UCSD-AML1 (cell line): ENCODE results near the gene BAZ1B.
"Not testable (repeated sequence)": the region's sequence is repeated elsewhere in the genome, so short reads cannot be mapped to it uniquely, and the experiment has no call there.

Source experiments
- DNase-seq: peaks from one replicate; lab custom pipeline; 2025; ENCODE audit not compliant: unreplicated experiment; lab: John Stamatoyannopoulos, UW

BAZ1B gene

GRCh38 chr7:73544678-73545077 is 22.6 kb upstream of the BAZ1B start:
- no peak for DNase-seq

- no peak for DNase-seq
These were observed 19.6 kb upstream of the BAZ1B start for GRCh38 chr7:73541722-73542121.

GRCh38 chr7:73539709-73540108 is 17.6 kb upstream of the BAZ1B start:
- no peak for DNase-seq

GRCh38 chr7:73538510-73538909 is 16.4 kb upstream of the BAZ1B start:
- DNase-seq, result not testable (repeated sequence)

- no peak for DNase-seq
These were observed 15.0 kb upstream of the BAZ1B start for GRCh38 chr7:73537051-73537450.

GRCh38 chr7:73536479-73536878 is 14.4 kb upstream of the BAZ1B start:
- no peak for DNase-seq

- DNase-seq, result not testable (repeated sequence)
These were observed 13.8 kb upstream of the BAZ1B start for GRCh38 chr7:73535918-73536317.

GRCh38 chr7:73533742-73534141 is 11.6 kb upstream of the BAZ1B start:
- no peak for DNase-seq

GRCh38 chr7:73532224-73532623 is 10.1 kb upstream of the BAZ1B start:
- no peak for DNase-seq

- DNase-seq, result no peak
These were observed 8.7 kb upstream of the BAZ1B start for GRCh38 chr7:73530800-73531199.

GRCh38 chr7:73526896-73527821 is 5.1 kb upstream of the BAZ1B start:
- peak; percentile 16 for DNase-seq

GRCh38 chr7:73526158-73526494 is 4.0 kb upstream of the BAZ1B start:
- DNase-seq, result not testable (repeated sequence)

GRCh38 chr7:73521636-73522104 is 423 bp downstream of the BAZ1B start:
- DNase-seq, result no peak

- DNase-seq, result no peak
These were observed 1.1 kb downstream of the BAZ1B start for GRCh38 chr7:73520673-73521635.

GRCh38 chr7:73519867-73520672 is 2.0 kb downstream of the BAZ1B start:
- peak; percentile 6 for DNase-seq

- no peak for DNase-seq
These were observed 3.6 kb downstream of the BAZ1B start for GRCh38 chr7:73518470-73518869.

GRCh38 chr7:73517241-73517995 is 4.7 kb downstream of the BAZ1B start:
- DNase-seq, result no peak

- DNase-seq, result no peak
These were observed 6.9 kb downstream of the BAZ1B start for GRCh38 chr7:73515178-73515577.

- no peak for DNase-seq
These were observed 9.9 kb downstream of the BAZ1B start for GRCh38 chr7:73512018-73512780.
